PC-3 (cell line): Measurements from ENCODE around the gene HNF1A.

Experiments used
- EZH2 ChIP-seq: fragments of 300-600 bp; sonication (generic); IDR thresholded peaks from one replicate; pipeline ENCODE4 v1.6.1; 2017; ENCODE audit warnings: antibody characterized with exemption, mild to moderate bottlenecking, low read length; ENCODE audit not compliant: unreplicated experiment
- EZH2phosphoT487 ChIP-seq: fragments of 300-600 bp; sonication (generic); IDR thresholded peaks from 2 replicates; pipeline ENCODE4 v1.6.1; 2018; ENCODE audit warnings: mild to moderate bottlenecking, antibody characterized with exemption, low read length, borderline replicate concordance

DNA sequence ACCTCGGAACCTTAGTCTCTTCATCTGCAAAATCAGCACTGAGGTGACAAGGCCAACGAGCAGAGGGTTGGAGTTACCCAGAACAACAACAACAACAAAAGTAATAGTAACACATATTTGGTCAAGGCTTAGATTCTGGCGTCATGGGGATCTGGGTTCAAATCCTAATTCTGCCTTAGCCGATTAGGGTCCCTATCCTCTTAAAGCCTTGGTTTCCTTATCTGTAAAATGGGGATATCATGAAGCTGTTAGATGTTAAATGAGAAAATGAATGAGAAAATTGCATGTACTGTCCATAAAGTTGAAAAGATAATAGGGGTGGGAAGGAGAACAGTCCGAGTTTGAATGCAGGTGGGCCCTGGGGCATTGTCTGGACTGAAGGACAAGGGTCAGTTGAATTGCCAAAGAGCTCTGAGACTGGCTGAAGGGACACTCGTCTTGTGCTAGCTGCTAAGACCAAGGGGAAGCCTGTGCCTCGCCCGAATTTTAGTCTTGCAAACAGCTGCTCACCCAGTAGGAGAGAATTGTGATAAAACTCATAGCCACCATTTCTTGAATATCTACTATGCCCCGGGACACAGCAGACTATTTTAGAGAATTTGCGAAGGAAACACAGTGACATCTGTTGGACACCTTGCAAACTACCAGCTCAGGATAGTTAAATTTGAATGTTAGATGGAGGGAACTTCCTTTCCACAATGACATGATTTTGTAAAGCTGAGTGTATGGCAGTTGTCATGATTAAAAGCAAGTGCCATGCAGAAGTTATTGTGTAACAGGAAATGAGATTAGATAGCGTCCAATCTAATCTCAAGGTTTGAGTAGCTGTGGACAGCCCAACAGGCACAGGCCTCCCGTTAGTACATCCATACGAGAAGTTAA is 6.8 kb upstream of the HNF1A start:
- no peak for TF ChIP-seq EZH2
- TF ChIP-seq EZH2phosphoT487 = no peak
